Loucy (cell line): ENCODE measurements around the gene STK38L.

Source experiments
- H2AFZ ChIP-seq: fragments of 200-600 bp; sonication (generic); 2 replicates; pipeline ENCODE4 v1.6.0; 2016; ENCODE audit warnings: antibody characterized with exemption, mild to moderate bottlenecking, low read length, moderate library complexity
- H3F3A ChIP-seq: fragments of 200-600 bp; 2 replicates; pipeline ENCODE4 v1.6.0; 2016; ENCODE audit warnings: antibody characterized with exemption, low read depth, mild to moderate bottlenecking
- H3K27me3 ChIP-seq: fragments of 200-600 bp; sonication (generic); 2 replicates; pipeline ENCODE4 v1.6.1; 2014; ENCODE audit warnings: low read length, mild to moderate bottlenecking; ENCODE audit not compliant: insufficient read depth, poor library complexity, severe bottlenecking
- H3K36me3 ChIP-seq: fragments of 200-600 bp; sonication (generic); 2 replicates; pipeline ENCODE4 v1.6.1; 2016; ENCODE audit warnings: low read length; ENCODE audit not compliant: insufficient read depth
- H3K4me1 ChIP-seq: fragments of 200-600 bp; sonication (generic); 2 replicates; pipeline ENCODE4 v1.5.1; 2014; ENCODE audit warnings: low read length, mild to moderate bottlenecking; ENCODE audit not compliant: insufficient read depth, poor library complexity, severe bottlenecking
- H3K4me2 ChIP-seq: fragments of 200-600 bp; sonication (generic); 2 replicates; pipeline ENCODE4 v1.6.0; 2014; ENCODE audit warnings: antibody characterized with exemption, low read length, low read depth, mild to moderate bottlenecking; ENCODE audit not compliant: poor library complexity, severe bottlenecking
- H3K4me3 ChIP-seq: fragments of 200-600 bp; sonication (generic); 2 replicates; pipeline ENCODE4 v1.5.1; 2014; ENCODE audit warnings: low read length, mild to moderate bottlenecking, mixed read lengths; ENCODE audit not compliant: poor library complexity, severe bottlenecking
- H3K79me2 ChIP-seq: fragments of 200-600 bp; sonication (generic); 2 replicates; pipeline ENCODE4 v1.6.1; 2014; ENCODE audit warnings: low read length; ENCODE audit not compliant: insufficient read depth
- H3K9ac ChIP-seq: fragments of 200-600 bp; sonication (generic); 2 replicates; pipeline ENCODE4 v1.6.0; 2014; ENCODE audit warnings: mild to moderate bottlenecking, low read depth, low read length, moderate library complexity; ENCODE audit not compliant: poor library complexity, severe bottlenecking
- H3K9me2 ChIP-seq: fragments of 200-600 bp; sonication (generic); replicated peaks from 2 replicates; pipeline ENCODE4 v1.6.1; 2016; ENCODE audit warnings: low read depth, low read length, mixed read lengths
- H3K9me3 ChIP-seq: fragments of 200-600 bp; sonication (generic); 2 replicates; pipeline ENCODE4 v1.6.1; 2014; ENCODE audit warnings: mild to moderate bottlenecking, antibody characterized with exemption, low read length, low read depth; ENCODE audit not compliant: insufficient read depth
- H4K20me1 ChIP-seq: fragments of 200-600 bp; sonication (generic); 2 replicates; pipeline ENCODE4 v1.6.0; 2014; ENCODE audit warnings: antibody characterized with exemption, low read length, mild to moderate bottlenecking; ENCODE audit not compliant: insufficient read depth, poor library complexity, severe bottlenecking
- EZH2phosphoT487 ChIP-seq: fragments of 200-600 bp; IDR thresholded peaks from 2 replicates; pipeline ENCODE4 v1.6.1; 2018; ENCODE audit warnings: antibody characterized with exemption, mild to moderate bottlenecking, moderate library complexity, borderline replicate concordance
- TF ChIP-seq, protein P1 (sequence below): fragments of 200-600 bp; sonication (generic); conservative IDR thresholded peaks from 2 replicates; pipeline ENCODE4 v1.5.1; 2014; ENCODE audit warnings: mild to moderate bottlenecking, antibody characterized with exemption, low read length

STK38L gene

DNA sequence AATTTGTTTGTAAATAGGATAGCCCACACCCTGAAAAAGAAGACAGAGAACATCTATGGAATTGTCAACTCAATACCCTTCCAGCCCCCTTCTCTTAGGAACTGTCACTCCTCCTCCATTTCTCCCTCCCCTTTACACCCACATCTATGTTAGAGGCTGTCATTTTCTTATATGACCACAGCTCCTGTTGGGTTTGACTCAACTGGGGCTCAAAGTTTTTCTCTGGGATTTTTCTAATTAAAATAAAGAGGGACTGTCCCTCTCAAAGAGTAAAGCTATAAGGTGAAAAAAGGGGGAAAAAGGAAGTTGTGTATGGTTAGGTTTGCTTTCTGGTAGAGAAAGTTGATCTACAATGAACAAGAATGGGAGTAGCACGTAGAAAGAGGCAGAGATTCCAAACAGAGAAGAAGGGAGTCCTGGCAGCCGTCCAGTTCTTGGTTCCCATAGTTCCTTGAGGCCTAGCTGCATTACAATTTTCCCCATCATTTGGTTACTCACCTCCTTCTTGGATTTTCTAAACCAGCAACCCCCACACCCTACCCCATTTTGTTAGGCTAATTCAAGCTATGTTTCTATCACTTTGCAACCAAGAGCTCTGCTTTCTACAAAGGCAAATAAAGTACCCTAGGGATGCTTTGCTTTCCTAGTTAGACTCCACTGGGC lies 44.3 kb upstream of the STK38L start:
- H4K20me1 ChIP-seq: no peaks in the 10 kb centered on the region
- no peaks in the 10 kb centered on the region for H3F3A ChIP-seq
- H3K9ac ChIP-seq: no peak overlapping the region
- TF ChIP-seq EZH2phosphoT487: no peak
- TF ChIP-seq, protein P1, sequence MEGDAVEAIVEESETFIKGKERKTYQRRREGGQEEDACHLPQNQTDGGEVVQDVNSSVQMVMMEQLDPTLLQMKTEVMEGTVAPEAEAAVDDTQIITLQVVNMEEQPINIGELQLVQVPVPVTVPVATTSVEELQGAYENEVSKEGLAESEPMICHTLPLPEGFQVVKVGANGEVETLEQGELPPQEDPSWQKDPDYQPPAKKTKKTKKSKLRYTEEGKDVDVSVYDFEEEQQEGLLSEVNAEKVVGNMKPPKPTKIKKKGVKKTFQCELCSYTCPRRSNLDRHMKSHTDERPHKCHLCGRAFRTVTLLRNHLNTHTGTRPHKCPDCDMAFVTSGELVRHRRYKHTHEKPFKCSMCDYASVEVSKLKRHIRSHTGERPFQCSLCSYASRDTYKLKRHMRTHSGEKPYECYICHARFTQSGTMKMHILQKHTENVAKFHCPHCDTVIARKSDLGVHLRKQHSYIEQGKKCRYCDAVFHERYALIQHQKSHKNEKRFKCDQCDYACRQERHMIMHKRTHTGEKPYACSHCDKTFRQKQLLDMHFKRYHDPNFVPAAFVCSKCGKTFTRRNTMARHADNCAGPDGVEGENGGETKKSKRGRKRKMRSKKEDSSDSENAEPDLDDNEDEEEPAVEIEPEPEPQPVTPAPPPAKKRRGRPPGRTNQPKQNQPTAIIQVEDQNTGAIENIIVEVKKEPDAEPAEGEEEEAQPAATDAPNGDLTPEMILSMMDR: no peak
- no peaks in the 10 kb centered on the region for H3K9me3 ChIP-seq
- H3K4me2 ChIP-seq: no peak overlapping the region
- H2AFZ ChIP-seq: no peak overlapping the region
- H3K4me1 ChIP-seq: no peaks in the 10 kb centered on the region
- H3K79me2 ChIP-seq: no peaks in the 10 kb centered on the region
- H3K27me3 ChIP-seq: no peaks in the 10 kb centered on the region
- H3K4me3 ChIP-seq: no peak overlapping the region
- H3K36me3 ChIP-seq: no peaks in the 10 kb centered on the region
- no peaks in the 10 kb centered on the region for H3K9me2 ChIP-seq

DNA sequence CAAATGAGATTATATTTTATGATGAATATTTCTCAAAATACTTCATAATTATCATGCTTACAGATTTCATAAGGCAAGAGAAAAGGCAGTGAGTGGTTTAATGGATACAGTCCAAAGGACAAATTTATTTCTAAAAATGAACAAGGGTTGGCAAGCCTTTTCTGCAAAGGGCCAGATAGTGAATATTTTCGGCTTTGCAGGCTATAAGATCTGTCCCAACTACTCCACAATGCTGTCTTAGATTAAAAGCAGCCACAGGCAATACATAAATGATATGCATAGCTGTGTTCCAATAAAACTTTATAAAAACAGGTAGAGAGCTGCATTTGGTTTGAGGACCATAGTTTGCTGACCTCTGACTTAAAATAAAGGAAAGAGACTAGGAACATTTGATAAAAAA lies 42.9 kb upstream of the STK38L start:
- Histone ChIP-seq H3K36me3 (no peaks in the 10 kb centered on the region), H3K79me2 (no peaks in the 10 kb centered on the region), H3K9me3 (no peaks in the 10 kb centered on the region), H3K4me2 (no peak overlapping the region), H3F3A (no peaks in the 10 kb centered on the region), H3K9ac (no peak overlapping the region), H2AFZ (no peak overlapping the region), H3K4me3 (no peak overlapping the region), H3K4me1 (no peaks in the 10 kb centered on the region), H3K27me3 (no peaks in the 10 kb centered on the region), H4K20me1 (no peaks in the 10 kb centered on the region), H3K9me2 (no peaks in the 10 kb centered on the region)
- TF ChIP-seq EZH2phosphoT487: no peak
- TF ChIP-seq, protein P1: no peak

GRCh38 chr12:27206801-27207502 lies 37.1 kb upstream of the STK38L start:
- Histone ChIP-seq H3K9me2 (no peaks in the 10 kb centered on the region), H2AFZ (no peak overlapping the region), H3K9ac (no peak overlapping the region), H3K79me2 (no peaks in the 10 kb centered on the region), H3F3A (no peaks in the 10 kb centered on the region), H3K36me3 (no peaks in the 10 kb centered on the region), H3K4me1 (no peaks in the 10 kb centered on the region), H3K4me3 (no peak overlapping the region), H4K20me1 (no peaks in the 10 kb centered on the region), H3K27me3 (no peaks in the 10 kb centered on the region), H3K4me2 (no peak overlapping the region), H3K9me3 (no peaks in the 10 kb centered on the region)
- TF ChIP-seq, protein P1: no peak
- no peak for TF ChIP-seq EZH2phosphoT487
